HPDE6-E6E7 (cell line): ENCODE data around the gene MOB2.

Source experiments
- DNase-seq: peaks from one replicate; pipeline ENCODE4 v3.0.0; 2011; ENCODE audit warnings: missing footprints; ENCODE audit errors: extremely low spot score

Gene MOB2

GRCh38 chr11:1487091-1487850 lies 692 bp upstream of the MOB2 start:
- DNase-seq: no peak

DNA sequence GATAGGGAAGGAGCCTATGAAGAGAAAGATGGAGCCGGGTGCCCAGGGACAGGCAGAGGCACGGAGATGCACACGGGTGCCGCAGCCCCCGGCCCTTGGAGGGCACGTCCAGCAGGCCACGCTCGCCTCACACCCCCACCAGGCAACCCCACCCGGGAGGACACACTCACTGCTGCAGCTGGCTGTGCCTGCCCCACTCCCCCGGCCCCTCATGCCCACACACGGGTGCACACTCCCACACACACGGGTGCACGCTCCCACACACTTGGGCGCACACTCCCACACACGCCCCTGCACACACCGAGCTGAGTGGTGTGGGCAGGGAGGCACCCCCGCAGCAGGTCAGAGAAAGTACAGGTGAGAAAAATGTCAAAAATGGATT lies 1.1 kb downstream of the MOB2 start:
- no peak for DNase-seq

- DNase-seq: no peak
These were observed 1.7 kb downstream of the MOB2 start for GRCh38 chr11:1484695-1485503.

GRCh38 chr11:1484061-1484671 lies 2.4 kb downstream of the MOB2 start:
- DNase-seq: no peak

DNA sequence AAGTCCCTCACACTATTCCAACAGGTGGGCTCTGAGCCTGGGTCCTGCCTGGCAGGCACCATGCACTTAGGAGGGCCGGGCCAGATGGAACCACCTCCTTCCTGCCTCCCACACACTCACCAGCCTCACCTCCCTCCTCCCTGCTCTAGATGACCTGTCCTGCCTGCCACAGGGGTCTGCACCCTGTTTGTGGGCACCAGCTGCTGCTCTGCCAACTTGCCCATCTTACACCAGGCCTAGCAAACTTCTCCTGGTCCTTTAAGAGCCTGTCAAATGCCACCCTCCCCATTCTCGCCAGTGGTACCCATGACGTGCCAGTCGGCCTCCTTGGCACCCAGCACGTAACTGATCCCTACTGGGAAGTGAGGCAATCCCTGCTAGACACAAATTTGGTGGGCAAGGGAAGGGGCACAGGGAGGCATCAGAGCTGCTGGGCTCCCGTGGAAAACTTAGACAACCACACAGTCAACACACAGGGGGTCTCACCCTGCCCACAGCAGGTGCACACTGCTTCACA lies 3.1 kb downstream of the MOB2 start:
- no peak for DNase-seq

DNA sequence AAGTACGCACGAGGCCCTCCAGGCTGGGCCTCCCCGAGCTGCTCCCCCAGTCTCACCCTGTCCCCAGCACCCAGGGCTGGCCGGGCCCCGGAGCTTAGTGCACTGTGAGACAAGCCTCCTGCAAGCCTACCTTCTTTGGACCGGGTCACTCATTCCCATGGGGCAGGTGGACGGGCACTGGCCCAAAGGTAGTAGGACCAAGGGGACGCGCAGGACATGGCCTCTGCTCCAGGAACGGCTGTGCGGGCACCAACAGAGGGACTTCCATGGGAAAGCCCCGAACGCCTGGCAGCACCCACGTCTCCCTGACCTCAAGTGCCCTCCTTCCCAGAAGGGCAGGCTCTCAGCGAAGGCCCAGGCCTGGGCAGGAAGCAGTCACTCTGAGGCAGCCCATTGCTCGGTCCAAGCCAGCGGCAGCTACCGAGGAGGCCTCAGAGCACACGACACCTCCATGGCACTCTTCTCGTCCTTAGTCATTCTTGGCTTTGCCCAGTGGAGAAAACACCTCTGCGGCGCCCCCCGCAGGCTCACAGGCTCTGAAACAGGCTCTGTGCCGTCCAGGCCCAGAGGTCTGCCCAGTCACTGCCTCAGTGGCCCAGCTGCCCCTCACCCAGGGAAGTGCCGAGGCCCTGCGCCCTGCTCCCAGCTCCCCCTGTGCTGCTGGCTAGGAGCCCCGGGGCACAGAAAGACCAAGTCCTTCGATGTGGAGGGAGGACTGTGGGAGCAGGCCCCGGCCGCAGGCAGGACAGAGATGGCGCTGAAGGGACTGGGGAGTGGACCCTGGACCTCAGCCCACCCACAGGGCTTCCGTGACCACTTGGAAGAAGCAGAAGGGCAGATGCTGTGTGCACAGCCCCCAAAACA lies 3.8 kb downstream of the MOB2 start:
- no peak for DNase-seq

DNA sequence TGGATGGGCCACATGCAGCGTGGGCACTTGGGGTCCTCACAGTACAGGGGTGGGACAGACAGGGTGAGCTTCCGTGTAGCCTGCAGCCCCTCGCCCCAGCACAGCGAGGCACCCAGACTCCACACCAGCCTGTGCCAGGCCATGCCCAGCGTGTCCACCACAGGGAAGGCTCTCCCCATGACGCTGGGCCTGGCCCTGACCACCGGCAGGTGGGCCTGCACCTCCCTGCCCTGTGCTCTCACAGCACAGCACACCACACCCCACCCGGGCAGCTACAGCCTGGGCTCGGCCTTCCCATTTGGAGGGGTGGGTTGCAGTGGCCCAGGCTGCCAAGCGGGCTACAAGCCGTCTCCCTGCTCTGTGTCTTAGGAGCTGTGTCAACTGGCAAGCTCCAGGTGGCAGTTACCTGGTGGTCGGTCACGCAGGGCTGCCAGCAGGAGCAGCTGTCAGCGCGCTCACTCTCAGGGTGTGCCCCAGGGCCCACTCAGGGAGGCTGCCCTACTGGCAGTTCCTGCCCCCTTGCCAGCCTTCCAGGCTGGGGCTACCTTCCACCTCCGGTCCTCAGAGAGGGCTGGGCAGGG lies 4.6 kb downstream of the MOB2 start:
- DNase-seq: no peak

- DNase-seq: no peak
These were observed 5.1 kb downstream of the MOB2 start for GRCh38 chr11:1481483-1481825.

DNA sequence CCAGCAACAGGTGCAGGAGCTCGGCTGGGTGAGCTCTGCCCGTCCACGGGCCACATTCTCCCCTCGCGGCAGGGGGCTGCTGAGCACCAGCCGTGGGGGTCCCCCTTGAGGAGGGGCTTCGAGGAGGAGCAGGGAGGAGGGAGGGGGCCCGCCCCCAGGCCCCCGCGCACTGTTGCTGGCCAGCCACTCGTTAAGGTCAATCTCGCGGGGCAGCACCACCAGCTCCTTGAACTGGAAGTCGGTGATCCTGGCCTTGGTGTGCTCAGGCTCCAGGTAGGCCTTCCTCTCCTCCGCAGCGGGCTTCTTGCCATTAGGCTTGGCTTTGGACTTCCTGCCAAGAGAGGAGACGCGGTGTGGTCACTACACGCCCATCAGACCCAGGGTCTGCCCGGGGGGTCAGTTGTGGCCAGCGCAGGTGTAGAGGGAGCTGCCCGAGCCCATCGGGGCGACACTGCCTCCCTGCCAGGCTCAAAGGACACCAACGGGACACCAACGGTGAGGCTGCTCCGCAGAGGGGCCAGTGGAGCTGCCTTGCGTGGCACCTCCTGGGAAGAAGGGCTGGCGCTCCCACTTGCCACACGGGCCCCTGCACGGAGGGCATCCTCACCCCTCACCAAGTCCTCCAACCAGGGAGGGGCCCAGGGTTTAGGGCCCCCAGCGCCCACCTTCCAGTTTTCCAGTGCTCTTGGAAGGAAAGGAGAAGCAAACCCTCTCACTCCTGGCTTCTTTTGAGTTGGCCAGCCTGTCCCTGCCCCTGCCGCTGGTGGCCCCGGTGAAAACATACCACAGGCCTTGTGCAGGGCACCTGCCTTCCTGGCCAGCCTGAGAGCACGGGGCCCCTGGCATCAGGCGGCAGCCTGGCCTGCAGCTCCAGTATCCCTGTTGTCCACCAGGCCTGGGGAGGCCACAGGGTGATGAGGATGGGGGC lies 5.8 kb downstream of the MOB2 start:
- DNase-seq: no peak

DNA sequence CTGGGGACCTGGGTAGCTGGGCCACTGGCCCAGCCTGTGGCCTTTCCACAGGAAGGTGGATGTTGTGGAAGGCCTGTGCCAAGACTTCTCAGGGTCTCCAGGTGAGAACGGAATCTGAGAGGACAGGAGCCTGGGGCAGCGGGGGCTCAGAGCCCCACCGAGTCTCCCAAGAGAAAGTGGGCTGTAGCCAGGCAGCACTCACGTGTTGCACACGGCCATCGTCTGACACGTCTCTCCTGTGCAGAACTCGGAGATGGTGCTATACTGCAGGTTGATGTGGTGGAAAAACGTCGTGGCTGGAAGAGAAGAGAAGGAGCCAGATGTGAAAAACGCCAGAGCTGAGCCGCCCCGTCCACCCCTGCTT lies 6.4 kb downstream of the MOB2 start:
- DNase-seq: no peak

DNA sequence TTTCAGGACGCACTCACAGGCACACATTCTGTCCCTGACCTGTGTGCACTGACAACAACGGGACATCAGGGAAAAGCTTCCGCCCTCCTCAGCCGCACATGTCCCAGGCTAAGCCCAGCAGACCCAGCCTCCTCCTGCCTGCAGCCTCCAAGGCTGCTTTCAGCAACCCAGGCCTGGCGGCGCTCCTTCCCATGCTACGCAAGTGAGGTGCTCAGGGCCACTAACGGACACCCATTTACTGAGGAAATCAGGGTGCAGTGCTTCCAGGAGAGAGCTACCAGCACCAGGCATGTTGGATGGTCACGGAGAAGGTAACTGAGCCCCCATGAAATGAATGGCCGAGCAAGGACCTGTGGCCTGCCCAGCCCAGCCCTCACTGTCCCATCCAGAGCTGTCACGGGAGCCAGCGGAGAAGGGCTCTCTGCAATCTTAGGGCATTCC lies 6.9 kb downstream of the MOB2 start:
- DNase-seq: no peak

- DNase-seq: no peak
These were observed 7.4 kb downstream of the MOB2 start for GRCh38 chr11:1479006-1479677.

- no peak for DNase-seq
These were observed 8.0 kb downstream of the MOB2 start for GRCh38 chr11:1478544-1478943.

DNA sequence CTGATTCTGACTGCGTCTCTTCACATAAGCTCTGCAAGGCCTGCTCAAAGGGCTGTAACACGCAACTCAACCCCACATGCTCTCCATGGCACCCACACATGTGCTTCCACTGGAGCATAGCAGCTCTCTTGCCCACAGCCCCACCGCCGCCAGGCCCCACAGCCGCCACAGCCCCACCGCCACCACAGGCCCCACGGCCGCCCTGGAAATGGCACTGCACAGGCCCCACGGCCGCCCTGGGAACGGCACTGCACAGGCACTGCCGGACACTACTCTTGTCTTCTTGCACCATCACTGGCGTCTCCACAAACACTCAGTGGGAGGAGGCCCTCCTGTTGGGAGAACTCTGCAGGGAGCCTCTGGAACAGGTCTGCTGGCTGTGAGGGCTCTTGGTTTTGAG lies 8.6 kb downstream of the MOB2 start:
- DNase-seq: no peak

GRCh38 chr11:1476940-1477736 lies 9.4 kb downstream of the MOB2 start:
- no peak for DNase-seq

DNA sequence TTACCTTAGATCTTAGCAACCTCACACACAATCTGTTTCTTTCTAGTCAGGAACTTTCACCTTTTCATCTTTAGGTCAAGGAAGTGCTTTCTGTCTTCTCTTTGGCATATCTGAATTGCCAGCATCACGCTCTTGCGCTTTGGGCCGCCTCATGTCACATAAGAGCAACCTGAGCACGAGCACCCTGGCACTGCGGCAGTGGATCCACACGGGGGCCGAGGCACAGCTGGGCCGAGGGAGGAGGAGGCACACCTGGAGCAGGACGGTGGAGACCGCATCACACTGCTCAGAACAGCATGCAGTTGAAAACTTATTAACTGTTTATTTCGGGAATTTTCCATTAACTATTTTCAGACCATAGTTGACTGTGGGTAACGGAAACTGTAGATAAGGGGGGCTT lies 10.7 kb downstream of the MOB2 start:
- DNase-seq: no peak

- no peak for DNase-seq
These were observed 12.8 kb downstream of the MOB2 start for GRCh38 chr11:1473786-1474185.

GRCh38 chr11:1473011-1473628 lies 13.5 kb downstream of the MOB2 start:
- DNase-seq: no peak
